HAP-1 (cell line): ENCODE results near the gene KREMEN1.

Source experiments
- DNase-seq, 2 experiments: peaks; one replicate each; pipeline ENCODE4 v3.0.0-alpha.2; 2016 to 2020; ENCODE audit warnings: low spot score in 2 of 2
- H3K27me3 ChIP-seq: fragments of 250-450 bp; sonication (Bioruptor Pico); 2 replicates; pipeline ENCODE4 v1.5.1; 2020; ENCODE audit warnings: low read depth, mild to moderate bottlenecking, moderate library complexity
- H3K36me3 ChIP-seq: fragments of 250-450 bp; sonication (Bioruptor Pico); replicated peaks from 2 replicates; pipeline ENCODE4 v1.5.1; 2020; ENCODE audit warnings: mild to moderate bottlenecking
- H3K4me1 ChIP-seq: fragments of 250-450 bp; sonication (Bioruptor Pico); 2 replicates; pipeline ENCODE4 v1.5.1; 2020; ENCODE audit warnings: mild to moderate bottlenecking
- H3K4me3 ChIP-seq: fragments of 250-450 bp; sonication (Bioruptor Pico); 2 replicates; pipeline ENCODE4 v1.5.1; 2020; ENCODE audit warnings: mild to moderate bottlenecking, moderate library complexity
- H3K9me3 ChIP-seq: fragments of 250-450 bp; sonication (Bioruptor Pico); 2 replicates; pipeline ENCODE4 v1.5.1; 2020; ENCODE audit warnings: mild to moderate bottlenecking, moderate library complexity
- in situ Hi-C: fragments of 300-500 bp; cut with MboI; formaldehyde crosslinking; loops from 3 replicates; pipeline ENCODE4 v1.14.3; 2020; ENCODE audit warnings: low sequenced_read_pairs, inconsistent platforms, mixed read lengths

KREMEN1 gene

GRCh38 chr22:29126670-29127395 lies 54.0 kb downstream of the KREMEN1 start:
- H3K9me3 ChIP-seq, result peaks cover 5% of the 10 kb centered on the region; the same call in 1 of the 2 replicates
- no peak for DNase-seq
- no peak overlapping the region for H3K4me3 ChIP-seq
- 0 out of 2 replicates have a peak, but pooled peaks cover 11% of the 10 kb centered on the region for H3K36me3 ChIP-seq
- no peaks in the 10 kb centered on the region for H3K27me3 ChIP-seq
- in situ Hi-C loops, result no loop called here
- H3K4me1 ChIP-seq, result peaks cover 14% of the 10 kb centered on the region

GRCh38 chr22:29128891-29129807 lies 56.3 kb downstream of the KREMEN1 start:
- DNase-seq, result no peak
- Histone ChIP-seq H3K4me1 (peaks cover under 1% of the 10 kb centered on the region; the same call in 1 of the 2 replicates), H3K27me3 (no peaks in the 10 kb centered on the region), H3K4me3 (no peak overlapping the region), H3K9me3 (no peaks in the 10 kb centered on the region), H3K36me3 (peaks cover 14% of the 10 kb centered on the region)
- in situ Hi-C loops, result no loop called here

- no peaks in the 10 kb centered on the region for H3K4me1 ChIP-seq
- H3K36me3 ChIP-seq, result peaks cover 18% of the 10 kb centered on the region
- no peaks in the 10 kb centered on the region for H3K27me3 ChIP-seq
- DNase-seq, result no peak
- in situ Hi-C loops, result no loop called here
- H3K4me3 ChIP-seq, result no peak overlapping the region
- no peaks in the 10 kb centered on the region for H3K9me3 ChIP-seq
These were observed 56.9 kb downstream of the KREMEN1 start for GRCh38 chr22:29129808-29130140.

- H3K36me3 ChIP-seq, result peaks cover 18% of the 10 kb centered on the region
- no peaks in the 10 kb centered on the region for H3K9me3 ChIP-seq
- H3K4me1 ChIP-seq, result no peaks in the 10 kb centered on the region
- DNase-seq, result no peak
- H3K4me3 ChIP-seq, result no peak overlapping the region
- H3K27me3 ChIP-seq, result no peaks in the 10 kb centered on the region
- in situ Hi-C loops, result no loop called here
These were observed 57.6 kb downstream of the KREMEN1 start for GRCh38 chr22:29130476-29130875.

- Histone ChIP-seq H3K27me3 (no peaks in the 10 kb centered on the region), H3K4me3 (no peak overlapping the region), H3K4me1 (no peaks in the 10 kb centered on the region), H3K9me3 (no peaks in the 10 kb centered on the region), H3K36me3 (peaks cover 18% of the 10 kb centered on the region)
- no peak for DNase-seq
- in situ Hi-C loops, result no loop called here
These were observed 60.8 kb downstream of the KREMEN1 start for GRCh38 chr22:29133603-29134133.

GRCh38 chr22:29134448-29134847 lies 61.6 kb downstream of the KREMEN1 start:
- H3K4me1 ChIP-seq, result no peaks in the 10 kb centered on the region
- no peaks in the 10 kb centered on the region for H3K27me3 ChIP-seq
- no peaks in the 10 kb centered on the region for H3K9me3 ChIP-seq
- no peak for DNase-seq
- in situ Hi-C loops, result no loop called here
- peaks cover 22% of the 10 kb centered on the region for H3K36me3 ChIP-seq
- H3K4me3 ChIP-seq, result no peak overlapping the region

- Histone ChIP-seq H3K36me3 (peaks cover 36% of the 10 kb centered on the region), H3K4me1 (peaks cover 12% of the 10 kb centered on the region), H3K27me3 (no peaks in the 10 kb centered on the region), H3K4me3 (no peak overlapping the region), H3K9me3 (no peaks in the 10 kb centered on the region)
- DNase-seq, result no peak
- in situ Hi-C loops, result no loop called here
These were observed 64.2 kb downstream of the KREMEN1 start for GRCh38 chr22:29136782-29137700.

GRCh38 chr22:29138556-29139305 lies 65.9 kb downstream of the KREMEN1 start:
- peaks cover 12% of the 10 kb centered on the region for H3K4me1 ChIP-seq
- no peaks in the 10 kb centered on the region for H3K9me3 ChIP-seq
- H3K4me3 ChIP-seq, result no peak overlapping the region
- H3K27me3 ChIP-seq, result no peaks in the 10 kb centered on the region
- H3K36me3 ChIP-seq, result peaks cover 38% of the 10 kb centered on the region
- in situ Hi-C loops, result no loop called here
- DNase-seq, result no peak

- Histone ChIP-seq H3K36me3 (peaks cover 33% of the 10 kb centered on the region), H3K9me3 (no peaks in the 10 kb centered on the region), H3K27me3 (no peaks in the 10 kb centered on the region), H3K4me3 (no peak overlapping the region), H3K4me1 (peaks cover 12% of the 10 kb centered on the region)
- in situ Hi-C loops, result no loop called here
- DNase-seq, result no peak
These were observed 67.3 kb downstream of the KREMEN1 start for GRCh38 chr22:29139965-29140782.

- peaks cover 12% of the 10 kb centered on the region for H3K4me1 ChIP-seq
- peaks cover 33% of the 10 kb centered on the region for H3K36me3 ChIP-seq
- in situ Hi-C loops, result no loop called here
- H3K4me3 ChIP-seq, result no peak overlapping the region
- H3K27me3 ChIP-seq, result no peaks in the 10 kb centered on the region
- H3K9me3 ChIP-seq, result no peaks in the 10 kb centered on the region
- peak in 1 of 2 experiments; percentile 34 for DNase-seq
These were observed 68.3 kb downstream of the KREMEN1 start for GRCh38 chr22:29141078-29141688.

- Histone ChIP-seq H3K36me3 (peaks cover 33% of the 10 kb centered on the region), H3K4me3 (no peak overlapping the region), H3K27me3 (no peaks in the 10 kb centered on the region), H3K4me1 (peaks cover 12% of the 10 kb centered on the region), H3K9me3 (no peaks in the 10 kb centered on the region)
- no peak for DNase-seq
- in situ Hi-C loops, result no loop called here
These were observed 69.3 kb downstream of the KREMEN1 start for GRCh38 chr22:29142116-29142515.
